SU-DHL-6 (cell line): ENCODE measurements around the gene SLC27A5.

Experiments
- CTCF ChIP-seq: fragments of 200-600 bp; sonication (generic); IDR thresholded peaks from one replicate; pipeline ENCODE4 v1.5.1; 2017; ENCODE audit warnings: antibody characterized with exemption, mild to moderate bottlenecking, low read length, moderate library complexity; ENCODE audit not compliant: insufficient read depth, poor library complexity, severe bottlenecking
- EZH2phosphoT487 ChIP-seq: fragments of 200-600 bp; sonication (generic), shearing (Covaris generic); conservative IDR thresholded peaks from 2 replicates; pipeline ENCODE4 v1.6.1; 2018; ENCODE audit warnings: mild to moderate bottlenecking, antibody characterized with exemption, low read length, moderate library complexity, mixed read lengths

DNA sequence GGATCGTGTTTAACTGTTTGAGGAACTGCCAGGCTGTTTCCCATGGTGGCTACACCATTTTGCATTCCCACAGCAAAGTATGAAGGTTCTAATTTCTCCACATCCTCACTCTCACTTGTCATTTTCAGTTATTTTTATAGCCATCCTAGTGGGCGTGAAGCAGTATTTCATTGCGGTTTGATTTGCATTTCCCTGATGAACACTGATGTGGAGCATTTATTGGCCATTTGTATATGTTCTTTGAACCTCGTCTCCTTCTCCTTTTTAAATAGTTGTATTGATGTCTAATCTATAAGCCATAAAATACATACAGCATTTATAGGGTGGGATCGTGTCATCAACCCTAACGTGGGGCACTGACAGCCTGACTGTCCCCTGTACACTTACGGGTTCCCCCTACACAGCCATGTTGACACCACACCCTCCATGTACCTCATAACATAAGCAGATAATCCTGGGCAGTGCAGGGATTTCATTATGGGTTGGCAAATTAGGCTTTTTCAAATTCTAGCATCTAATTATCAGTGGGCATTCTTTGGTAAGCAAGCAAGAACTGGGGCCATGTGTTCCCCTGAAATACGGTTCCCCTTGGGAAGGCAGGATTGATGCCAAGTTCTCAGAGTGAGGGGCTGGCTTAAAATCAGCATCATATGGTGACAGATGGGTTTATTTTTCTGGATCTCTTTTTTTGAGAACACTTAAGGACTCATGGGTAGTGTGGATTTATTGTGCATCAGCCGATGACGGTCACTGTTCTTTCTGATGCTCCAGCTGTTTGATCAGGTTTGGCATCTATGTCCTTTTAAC lies 19.4 kb upstream of the SLC27A5 start:
- TF ChIP-seq CTCF (no peak), EZH2phosphoT487 (no peak)
